Neural cell (in vitro differentiated cells): ENCODE measurements around the gene GATAD2A. TPM values are rescaled to one million over a fixed set of nuclear protein-coding genes. Genes with fewer than 3 reads are reported as not detected.

ENCODE experiments used
- H2AFZ ChIP-seq: fragments of 200-600, 300-800 bp; sonication (generic), shearing (Covaris generic); 2 replicates; pipeline ENCODE4 v1.6.0; 2014; ENCODE audit warnings: low read depth, mild to moderate bottlenecking, antibody characterized with exemption, low read length, moderate library complexity
- H3F3A ChIP-seq: fragments of 200-600 bp; shearing (Covaris generic); 2 replicates; pipeline ENCODE4 v1.6.1; 2016; ENCODE audit warnings: mild to moderate bottlenecking, moderate library complexity, mixed read lengths, antibody characterized with exemption, low read length; ENCODE audit not compliant: insufficient read depth, poor library complexity, severe bottlenecking
- H3K27ac ChIP-seq: fragments of 200-600, 300-800 bp; sonication (generic), shearing (Covaris generic); 2 replicates; pipeline ENCODE4 v1.5.1; 2014; ENCODE audit warnings: mild to moderate bottlenecking, low read length, moderate library complexity
- H3K27me3 ChIP-seq: fragments of 300-800, 200-600 bp; sonication (generic), shearing (Covaris generic); 2 replicates; pipeline ENCODE4 v1.6.0; 2014; ENCODE audit warnings: mild to moderate bottlenecking, low read depth, low read length, moderate library complexity; ENCODE audit not compliant: insufficient read depth
- H3K36me3 ChIP-seq: fragments of 300-800, 200-600 bp; sonication (generic), shearing (Covaris generic); 2 replicates; pipeline ENCODE4 v1.5.1; 2014; ENCODE audit warnings: mild to moderate bottlenecking, antibody characterized with exemption, low read length, moderate library complexity; ENCODE audit not compliant: insufficient read depth
- H3K4me2 ChIP-seq: fragments of 300-800, 200-600 bp; sonication (generic), shearing (Covaris generic); 2 replicates; pipeline ENCODE4 v1.6.0; 2014; ENCODE audit warnings: mild to moderate bottlenecking, low read length
- H3K4me3 ChIP-seq: fragments of 300-800, 200-600 bp; sonication (generic), shearing (Covaris generic); 2 replicates; pipeline ENCODE4 v1.5.1; 2014; ENCODE audit warnings: mild to moderate bottlenecking, low read length, moderate library complexity
- H3K79me2 ChIP-seq: fragments of 200-600 bp; shearing (Covaris generic); replicated peaks from 2 replicates; pipeline ENCODE4 v1.6.0; 2014; ENCODE audit warnings: mild to moderate bottlenecking, low read length, moderate library complexity; ENCODE audit not compliant: insufficient read depth
- H3K9ac ChIP-seq: fragments of 300-800, 200-600 bp; sonication (generic), shearing (Covaris generic); 2 replicates; pipeline ENCODE4 v1.6.1; 2016; ENCODE audit warnings: mild to moderate bottlenecking, low read length, mixed read lengths
- H3K9me2 ChIP-seq: fragments of 200-600 bp; shearing (Covaris generic); 2 replicates; pipeline ENCODE4 v1.6.1; 2016; ENCODE audit warnings: mild to moderate bottlenecking, low read length, mixed read lengths; ENCODE audit not compliant: insufficient read depth
- H3K9me3 ChIP-seq: fragments of 200-600, 300-800 bp; sonication (generic), shearing (Covaris generic); 2 replicates; pipeline ENCODE4 v1.6.1; 2016; ENCODE audit warnings: mild to moderate bottlenecking, mixed run types, low read length, moderate library complexity, mixed read lengths
- H4K20me1 ChIP-seq: fragments of 200-600 bp; shearing (Covaris generic); 2 replicates; pipeline ENCODE4 v1.6.1; 2016; ENCODE audit warnings: mild to moderate bottlenecking, mixed run types; ENCODE audit not compliant: insufficient read depth
- EP300 ChIP-seq: fragments of 450-650 bp; conservative IDR thresholded peaks from 2 replicates; pipeline ENCODE4 v1.6.1; 2014; ENCODE audit warnings: antibody characterized with exemption, mild to moderate bottlenecking, moderate library complexity; ENCODE audit not compliant: poor library complexity, severe bottlenecking
- EZH2 ChIP-seq: fragments of 200-600, 300-800 bp; shearing (Covaris generic), sonication (generic); IDR thresholded peaks from 2 replicates; pipeline ENCODE4 v1.6.1; 2014; ENCODE audit warnings: antibody characterized with exemption, low read length, borderline replicate concordance, mild to moderate bottlenecking; ENCODE audit not compliant: insufficient read depth, poor library complexity, severe bottlenecking
- MXI1 ChIP-seq: fragments of 450-650 bp; conservative IDR thresholded peaks from 2 replicates; pipeline ENCODE4 v1.6.1; 2014; ENCODE audit warnings: antibody characterized with exemption, mild to moderate bottlenecking; ENCODE audit not compliant: poor library complexity, severe bottlenecking
- POLR2AphosphoS5 ChIP-seq: IDR thresholded peaks from 2 replicates; pipeline ENCODE4 v1.6.1; 2012
- RAD21 ChIP-seq: fragments of 450-650 bp; conservative IDR thresholded peaks from 2 replicates; pipeline ENCODE4 v1.6.1; 2014; ENCODE audit warnings: antibody characterized with exemption, mild to moderate bottlenecking, moderate library complexity
- SMC3 ChIP-seq: fragments of 450-650 bp; conservative IDR thresholded peaks from 2 replicates; pipeline ENCODE4 v1.6.1; 2014; ENCODE audit warnings: antibody characterized with exemption, mild to moderate bottlenecking, moderate library complexity; ENCODE audit not compliant: poor library complexity
- TAF1 ChIP-seq: IDR thresholded peaks from 2 replicates; pipeline ENCODE4 v1.6.1; 2012; ENCODE audit warnings: low read depth
- polyA plus RNA-seq: library from polyadenylated mRNA; depleted of rRNA; stranded (reverse); fragments of >200 nt; gene quantifications from 2 replicates; pipeline ENCODE4 v1.2.3, GENCODE V29; 2014
- TF ChIP-seq, protein P1 (sequence below): fragments of 450-650 bp; IDR thresholded peaks from 2 replicates; pipeline ENCODE4 v1.5.1; 2014; ENCODE audit warnings: antibody characterized with exemption, mild to moderate bottlenecking, moderate library complexity; ENCODE audit not compliant: poor library complexity, severe bottlenecking
- TF ChIP-seq, protein P2 (sequence below): IDR thresholded peaks from 2 replicates; pipeline ENCODE4 v1.6.1; 2012; ENCODE audit warnings: borderline replicate concordance

Gene GATAD2A
- polyA plus RNA-seq, 1 donor from 2014 or later, result 13.9 TPM

DNA sequence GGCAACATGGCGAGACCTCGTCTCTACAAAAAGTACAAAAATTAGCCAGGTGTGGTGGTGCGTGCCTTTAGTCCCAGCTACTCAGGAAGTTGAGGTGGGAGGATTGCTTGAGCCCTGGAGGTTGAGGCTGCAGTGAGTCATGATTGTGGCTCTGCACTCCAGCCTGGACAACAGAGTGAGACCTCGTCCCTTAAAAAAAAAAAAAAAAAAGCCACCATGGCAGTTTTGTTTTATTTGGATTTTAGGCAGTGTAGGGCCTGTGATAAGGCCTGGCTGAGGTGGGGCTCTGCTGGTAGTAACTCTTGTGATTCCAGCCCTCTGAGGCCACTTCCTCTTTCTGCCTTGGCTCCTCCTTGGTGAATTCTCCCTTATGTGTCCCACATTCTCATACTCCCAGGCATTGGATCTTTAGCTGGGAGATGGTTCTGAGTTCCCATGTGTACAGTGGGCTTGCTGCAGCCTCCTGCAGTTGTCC, 39.2 kb downstream of the GATAD2A start:
- Histone ChIP-seq H3K4me2 (no peak overlapping the region), H2AFZ (no peak overlapping the region)

DNA sequence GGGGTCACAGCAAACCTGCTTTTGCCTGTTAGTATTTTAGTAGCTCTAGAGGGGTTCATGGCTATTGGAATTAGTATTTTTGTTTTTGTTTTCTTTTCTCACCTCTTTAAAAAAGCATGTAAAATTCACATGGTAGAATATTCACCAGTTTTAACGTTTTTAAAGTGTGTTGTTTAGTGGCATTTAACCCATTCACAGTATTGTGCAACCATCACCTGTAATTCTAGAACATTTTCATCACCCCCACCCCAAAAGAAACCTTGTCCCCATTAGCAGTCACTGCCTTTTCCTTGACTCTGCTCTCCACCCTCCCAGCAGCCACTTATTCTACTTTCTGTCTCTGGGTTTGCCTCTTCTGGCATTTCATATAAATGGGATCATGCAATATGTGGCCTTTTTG, 39.8 kb downstream of the GATAD2A start:
- H3K9ac ChIP-seq, result no peak overlapping the region
- H3K36me3 ChIP-seq, result no peaks in the 10 kb centered on the region
- H3K9me3 ChIP-seq, result no peaks in the 10 kb centered on the region
- no peak overlapping the region for H3K27ac ChIP-seq
- H3K9me2 ChIP-seq, result no peaks in the 10 kb centered on the region
- peaks cover 35% of the 10 kb centered on the region for H3K79me2 ChIP-seq
- H3K27me3 ChIP-seq, result no peaks in the 10 kb centered on the region
- H4K20me1 ChIP-seq, result no peaks in the 10 kb centered on the region
- no peak overlapping the region for H3K4me2 ChIP-seq
- no peak overlapping the region for H2AFZ ChIP-seq
- no peak for TF ChIP-seq TAF1
- TF ChIP-seq POLR2AphosphoS5, result no peak
- TF ChIP-seq, protein P1, sequence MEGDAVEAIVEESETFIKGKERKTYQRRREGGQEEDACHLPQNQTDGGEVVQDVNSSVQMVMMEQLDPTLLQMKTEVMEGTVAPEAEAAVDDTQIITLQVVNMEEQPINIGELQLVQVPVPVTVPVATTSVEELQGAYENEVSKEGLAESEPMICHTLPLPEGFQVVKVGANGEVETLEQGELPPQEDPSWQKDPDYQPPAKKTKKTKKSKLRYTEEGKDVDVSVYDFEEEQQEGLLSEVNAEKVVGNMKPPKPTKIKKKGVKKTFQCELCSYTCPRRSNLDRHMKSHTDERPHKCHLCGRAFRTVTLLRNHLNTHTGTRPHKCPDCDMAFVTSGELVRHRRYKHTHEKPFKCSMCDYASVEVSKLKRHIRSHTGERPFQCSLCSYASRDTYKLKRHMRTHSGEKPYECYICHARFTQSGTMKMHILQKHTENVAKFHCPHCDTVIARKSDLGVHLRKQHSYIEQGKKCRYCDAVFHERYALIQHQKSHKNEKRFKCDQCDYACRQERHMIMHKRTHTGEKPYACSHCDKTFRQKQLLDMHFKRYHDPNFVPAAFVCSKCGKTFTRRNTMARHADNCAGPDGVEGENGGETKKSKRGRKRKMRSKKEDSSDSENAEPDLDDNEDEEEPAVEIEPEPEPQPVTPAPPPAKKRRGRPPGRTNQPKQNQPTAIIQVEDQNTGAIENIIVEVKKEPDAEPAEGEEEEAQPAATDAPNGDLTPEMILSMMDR, result no peak
- TF ChIP-seq, protein P2, sequence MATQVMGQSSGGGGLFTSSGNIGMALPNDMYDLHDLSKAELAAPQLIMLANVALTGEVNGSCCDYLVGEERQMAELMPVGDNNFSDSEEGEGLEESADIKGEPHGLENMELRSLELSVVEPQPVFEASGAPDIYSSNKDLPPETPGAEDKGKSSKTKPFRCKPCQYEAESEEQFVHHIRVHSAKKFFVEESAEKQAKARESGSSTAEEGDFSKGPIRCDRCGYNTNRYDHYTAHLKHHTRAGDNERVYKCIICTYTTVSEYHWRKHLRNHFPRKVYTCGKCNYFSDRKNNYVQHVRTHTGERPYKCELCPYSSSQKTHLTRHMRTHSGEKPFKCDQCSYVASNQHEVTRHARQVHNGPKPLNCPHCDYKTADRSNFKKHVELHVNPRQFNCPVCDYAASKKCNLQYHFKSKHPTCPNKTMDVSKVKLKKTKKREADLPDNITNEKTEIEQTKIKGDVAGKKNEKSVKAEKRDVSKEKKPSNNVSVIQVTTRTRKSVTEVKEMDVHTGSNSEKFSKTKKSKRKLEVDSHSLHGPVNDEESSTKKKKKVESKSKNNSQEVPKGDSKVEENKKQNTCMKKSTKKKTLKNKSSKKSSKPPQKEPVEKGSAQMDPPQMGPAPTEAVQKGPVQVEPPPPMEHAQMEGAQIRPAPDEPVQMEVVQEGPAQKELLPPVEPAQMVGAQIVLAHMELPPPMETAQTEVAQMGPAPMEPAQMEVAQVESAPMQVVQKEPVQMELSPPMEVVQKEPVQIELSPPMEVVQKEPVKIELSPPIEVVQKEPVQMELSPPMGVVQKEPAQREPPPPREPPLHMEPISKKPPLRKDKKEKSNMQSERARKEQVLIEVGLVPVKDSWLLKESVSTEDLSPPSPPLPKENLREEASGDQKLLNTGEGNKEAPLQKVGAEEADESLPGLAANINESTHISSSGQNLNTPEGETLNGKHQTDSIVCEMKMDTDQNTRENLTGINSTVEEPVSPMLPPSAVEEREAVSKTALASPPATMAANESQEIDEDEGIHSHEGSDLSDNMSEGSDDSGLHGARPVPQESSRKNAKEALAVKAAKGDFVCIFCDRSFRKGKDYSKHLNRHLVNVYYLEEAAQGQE, result no peak
- no peak for TF ChIP-seq RAD21
- TF ChIP-seq MXI1, result no peak
- no peak for TF ChIP-seq EZH2
- TF ChIP-seq EP300, result no peak
- no peak for TF ChIP-seq SMC3
- H3F3A ChIP-seq, result no peaks in the 10 kb centered on the region
- H3K4me3 ChIP-seq, result no peak overlapping the region

More for the DNA sequence above, 39.2 kb downstream of the GATAD2A start:
- Histone ChIP-seq H3K36me3 (no peaks in the 10 kb centered on the region), H3K27ac (no peak overlapping the region), H4K20me1 (no peaks in the 10 kb centered on the region), H3K9me3 (no peaks in the 10 kb centered on the region), H3K9me2 (no peaks in the 10 kb centered on the region), H3K27me3 (no peaks in the 10 kb centered on the region), H3K4me3 (no peak overlapping the region), H3K9ac (no peak overlapping the region), H3K79me2 (peaks cover 30% of the 10 kb centered on the region), H3F3A (no peaks in the 10 kb centered on the region)
- TF ChIP-seq TAF1 (no peak), RAD21 (no peak), EZH2 (no peak), SMC3 (no peak), EP300 (no peak), POLR2AphosphoS5 (no peak), MXI1 (no peak)
- TF ChIP-seq, protein P2, result no peak
- TF ChIP-seq, protein P1, result no peak
